GM18520 (cell line): ENCODE measurements around the gene SYCN.

Experiments
- ATAC-seq: cut with Tn5 transposase; IDR thresholded peaks from one replicate; pipeline ENCODE4 v1.9.1; 2021; ENCODE audit not compliant: unreplicated experiment

The SYCN gene

DNA sequence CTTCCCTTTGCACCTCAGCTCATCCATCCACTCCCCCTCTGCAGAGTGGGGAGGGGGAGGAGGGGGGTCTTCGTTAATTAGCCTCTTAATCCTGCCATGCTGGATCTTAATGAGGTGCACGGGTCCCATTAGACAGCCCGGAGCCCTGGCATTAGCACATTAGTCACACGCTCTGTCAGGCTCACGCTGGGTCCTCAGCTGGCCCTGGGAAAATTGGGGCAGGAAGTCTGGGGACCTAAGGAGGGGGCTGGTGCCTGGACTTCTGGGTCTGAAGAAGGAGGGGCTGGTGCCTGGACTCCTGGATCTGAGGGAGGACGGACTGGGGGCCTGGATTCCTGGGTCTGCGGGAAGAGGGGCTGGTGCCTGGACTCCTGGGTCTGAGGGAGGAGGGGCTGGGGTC lies 7.7 kb downstream of the SYCN start:
- ATAC-seq: no peak

DNA sequence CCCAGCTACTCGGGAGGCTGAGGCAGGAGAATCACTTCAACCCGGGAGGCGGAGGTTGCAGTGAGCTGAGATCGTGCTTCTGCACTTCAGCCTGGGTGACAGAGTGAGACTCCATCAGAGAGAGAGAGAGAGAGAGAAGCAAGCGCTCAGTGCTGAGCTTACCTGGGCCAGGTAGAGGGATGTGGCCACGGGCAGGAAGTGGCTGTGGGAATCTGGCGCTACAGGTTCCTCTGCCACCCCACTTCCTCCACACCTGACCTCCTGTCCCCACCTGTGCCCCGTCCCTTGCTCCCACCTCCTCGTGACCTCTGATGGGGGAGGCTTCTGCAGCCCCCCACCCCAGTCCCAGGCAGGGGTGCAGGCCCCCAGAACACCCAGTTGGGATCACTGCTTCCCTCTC lies 8.3 kb downstream of the SYCN start:
- no peak for ATAC-seq

- ATAC-seq: no peak
Observed at GRCh38 chr19:39194832-39195542, 9.1 kb downstream of the SYCN start.

GRCh38 chr19:39193803-39194202 lies 10.3 kb downstream of the SYCN start:
- ATAC-seq: no peak

DNA sequence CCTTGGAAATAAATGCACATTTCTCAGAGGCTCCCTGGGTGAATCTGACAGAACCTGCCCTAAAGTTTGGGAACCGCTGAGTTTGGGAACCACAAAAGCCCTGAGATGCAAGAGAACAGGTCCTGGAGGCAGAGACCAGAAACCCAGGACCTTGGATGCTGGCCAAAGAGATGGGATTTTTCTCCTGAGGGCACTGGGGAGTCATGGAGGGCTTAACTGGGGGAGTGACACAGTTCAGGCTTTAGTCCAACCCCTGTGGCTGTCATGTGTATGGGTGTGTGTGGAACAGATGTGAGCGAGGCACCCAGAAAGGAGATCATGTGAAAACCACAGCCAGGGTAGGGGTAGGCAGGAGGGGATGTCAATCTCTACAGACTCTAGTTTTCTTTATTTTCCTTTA lies 11.2 kb downstream of the SYCN start:
- no peak for ATAC-seq

- ATAC-seq: no peak
Observed at GRCh38 chr19:39190768-39191167, 13.3 kb downstream of the SYCN start.

DNA sequence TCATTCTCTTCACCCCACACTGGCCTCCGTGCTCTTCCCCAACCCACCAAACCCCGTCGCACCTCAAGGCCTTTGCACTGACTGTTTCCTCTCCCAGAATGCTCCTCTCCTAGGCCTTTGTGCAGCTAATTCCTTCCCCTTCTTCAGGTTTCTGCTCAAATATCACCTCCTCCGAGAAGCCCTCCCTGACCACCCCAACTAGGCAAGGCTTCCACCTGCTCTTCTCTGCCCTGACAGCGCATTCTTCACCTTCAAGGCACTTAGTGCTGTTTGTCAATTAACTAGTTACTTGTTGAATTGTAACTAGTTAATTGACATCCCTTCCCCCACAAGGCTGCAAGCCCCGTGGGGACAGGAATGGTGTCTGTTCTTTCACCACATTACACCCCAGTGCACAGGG lies 15.1 kb downstream of the SYCN start:
- no peak for ATAC-seq

- no peak for ATAC-seq
Observed at GRCh38 chr19:39187552-39187943, 16.5 kb downstream of the SYCN start.

DNA sequence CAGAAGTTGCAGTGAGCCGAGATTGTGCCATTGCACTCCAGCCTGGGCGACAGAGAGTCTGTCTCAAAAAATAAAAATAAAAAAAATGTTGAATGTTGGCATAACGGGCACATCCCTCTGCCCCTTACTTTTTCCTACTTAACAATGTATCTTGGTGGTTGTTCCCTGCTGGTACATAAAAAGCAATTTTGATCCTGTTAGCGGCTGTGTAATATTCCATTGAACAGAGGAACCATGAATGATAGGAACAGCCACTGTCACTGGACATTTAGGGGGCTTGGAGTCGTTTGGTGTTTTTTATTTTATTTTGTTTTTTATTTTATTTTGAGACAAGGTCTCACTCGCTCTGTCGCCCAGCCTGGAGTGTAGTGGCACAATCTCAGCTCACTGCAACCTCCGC lies 17.7 kb downstream of the SYCN start:
- ATAC-seq: no peak

DNA sequence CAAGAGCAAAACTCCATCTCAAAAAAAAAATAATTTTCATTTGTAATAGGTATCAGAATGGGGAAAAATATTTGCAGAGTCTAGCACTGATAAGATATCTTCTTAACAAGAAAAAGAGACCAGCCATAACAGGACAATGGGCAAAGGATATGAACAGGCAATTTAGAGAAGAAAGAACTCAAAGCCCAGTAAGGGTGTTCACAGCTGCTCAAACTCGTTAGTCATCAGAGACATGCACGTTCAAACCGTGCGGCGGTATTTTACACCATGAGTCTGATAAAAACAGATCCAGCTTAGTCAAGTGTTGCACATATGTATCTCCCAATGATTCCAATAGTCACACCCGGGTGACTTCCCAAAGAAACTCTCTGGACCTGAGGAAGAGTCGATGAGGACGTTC lies 21.0 kb downstream of the SYCN start:
- no peak for ATAC-seq

DNA sequence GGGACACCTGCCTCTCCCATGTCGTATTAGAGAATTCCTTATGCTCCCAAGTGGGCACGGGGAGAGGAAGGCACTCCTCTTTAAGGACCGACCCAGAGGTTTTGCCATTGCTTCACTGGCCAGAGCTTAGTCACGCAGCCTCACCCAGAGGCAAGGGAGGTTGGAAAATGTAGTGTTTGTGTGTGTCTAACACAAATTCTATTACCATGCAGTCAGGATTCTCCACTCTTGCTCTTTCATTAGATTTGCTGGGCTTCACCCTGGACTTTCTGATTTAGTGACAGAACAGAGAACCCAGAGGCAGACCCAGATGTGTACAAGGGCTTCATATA lies 21.9 kb downstream of the SYCN start:
- no peak for ATAC-seq

DNA sequence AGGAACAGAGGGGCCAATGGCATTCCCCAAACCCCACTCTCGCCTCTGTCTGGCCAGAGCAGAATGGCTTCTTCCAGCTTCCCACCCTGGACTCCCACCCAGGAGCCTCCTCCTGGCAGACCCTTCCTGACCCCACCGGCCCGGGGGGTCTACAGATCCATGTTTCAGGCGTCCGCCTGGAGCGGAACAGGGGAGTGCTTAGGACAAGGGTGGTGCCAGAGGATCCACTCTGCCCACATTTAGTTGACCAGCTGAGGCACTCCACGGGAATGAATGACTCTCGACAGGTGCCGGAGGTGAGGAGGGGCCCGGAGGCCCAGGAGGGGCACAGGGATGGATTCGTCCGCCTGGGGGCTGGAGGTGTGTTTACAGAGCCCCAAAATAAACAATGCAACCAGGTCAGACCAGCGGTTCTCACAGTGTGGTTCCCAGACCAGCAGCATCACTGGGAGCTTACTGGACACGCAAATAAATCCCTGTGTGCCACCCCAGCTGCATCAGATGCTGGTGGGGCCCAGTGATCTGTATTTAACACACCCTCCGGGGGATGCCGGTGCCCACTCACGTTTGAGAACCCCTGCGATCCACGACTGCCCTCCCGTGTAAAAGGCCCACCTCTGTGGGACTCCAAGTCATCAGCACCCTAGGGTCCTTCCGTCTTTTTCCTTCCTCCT lies 22.4 kb downstream of the SYCN start:
- ATAC-seq: no peak

DNA sequence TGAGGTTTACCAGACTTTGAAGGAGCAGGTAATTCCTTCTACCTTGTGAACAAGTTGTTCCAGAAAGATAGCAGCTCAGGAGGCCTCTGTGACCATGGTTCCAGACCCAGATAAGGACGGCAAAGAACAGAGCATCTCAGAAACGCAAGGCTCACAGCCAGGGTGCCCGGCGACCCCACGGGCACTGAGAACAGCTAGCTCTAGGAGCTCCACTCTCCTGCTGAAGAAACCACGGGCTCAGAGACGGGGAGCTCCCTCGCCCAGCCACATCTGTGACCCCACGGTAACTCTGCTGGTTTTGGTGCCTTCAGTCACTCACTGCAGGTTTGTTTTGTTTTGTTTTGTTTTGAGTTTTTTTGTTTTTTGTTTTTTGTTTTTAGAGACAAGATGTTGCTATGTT lies 23.3 kb downstream of the SYCN start:
- ATAC-seq: no peak

DNA sequence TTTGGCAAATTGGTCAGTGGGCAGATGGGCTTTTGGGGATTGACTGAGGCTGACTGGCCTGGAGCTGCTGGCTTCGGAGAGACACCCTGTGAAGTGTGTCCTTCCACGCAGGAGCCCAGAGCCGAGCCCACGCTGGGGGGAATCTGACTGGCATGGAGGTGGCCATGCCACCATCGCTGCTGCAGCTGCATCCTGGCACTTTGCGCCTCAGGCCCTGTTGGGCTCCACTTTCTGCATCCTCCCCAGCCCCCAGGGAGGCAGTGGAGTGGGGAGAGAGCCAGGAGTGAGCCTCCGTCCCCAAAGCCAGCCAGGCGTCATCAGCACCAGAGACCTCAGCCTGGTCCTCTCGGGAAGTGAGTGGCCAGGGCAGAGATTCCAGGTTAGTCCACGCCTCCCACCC lies 24.3 kb downstream of the SYCN start:
- no peak for ATAC-seq

DNA sequence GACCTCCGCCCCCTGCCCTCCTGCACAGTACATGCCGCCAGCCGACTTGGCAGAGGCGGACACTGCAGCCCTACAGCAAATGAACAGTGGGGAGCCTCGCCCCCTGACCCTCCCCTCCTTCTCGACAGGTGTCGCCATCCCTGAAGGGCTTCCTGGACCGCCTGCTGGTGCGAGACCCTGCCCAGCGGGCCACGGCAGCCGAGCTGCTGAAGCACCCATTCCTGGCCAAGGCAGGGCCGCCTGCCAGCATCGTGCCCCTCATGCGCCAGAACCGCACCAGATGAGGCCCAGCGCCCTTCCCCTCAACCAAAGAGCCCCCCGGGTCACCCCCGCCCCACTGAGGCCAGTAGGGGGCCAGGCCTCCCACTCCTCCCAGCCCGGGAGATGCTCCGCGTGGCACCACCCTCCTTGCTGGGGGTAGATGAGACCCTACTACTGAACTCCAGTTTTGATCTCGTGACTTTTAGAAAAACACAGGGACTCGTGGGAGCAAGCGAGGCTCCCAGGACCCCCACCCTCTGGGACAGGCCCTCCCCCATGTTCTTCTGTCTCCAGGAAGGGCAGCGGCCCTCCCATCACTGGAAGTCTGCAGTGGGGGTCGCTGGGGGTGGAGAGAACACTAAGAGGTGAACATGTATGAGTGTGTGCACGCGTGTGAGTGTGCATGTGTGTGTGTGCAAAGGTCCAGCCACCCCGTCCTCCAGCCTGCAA lies 25.6 kb downstream of the SYCN start:
- ATAC-seq: no peak

DNA sequence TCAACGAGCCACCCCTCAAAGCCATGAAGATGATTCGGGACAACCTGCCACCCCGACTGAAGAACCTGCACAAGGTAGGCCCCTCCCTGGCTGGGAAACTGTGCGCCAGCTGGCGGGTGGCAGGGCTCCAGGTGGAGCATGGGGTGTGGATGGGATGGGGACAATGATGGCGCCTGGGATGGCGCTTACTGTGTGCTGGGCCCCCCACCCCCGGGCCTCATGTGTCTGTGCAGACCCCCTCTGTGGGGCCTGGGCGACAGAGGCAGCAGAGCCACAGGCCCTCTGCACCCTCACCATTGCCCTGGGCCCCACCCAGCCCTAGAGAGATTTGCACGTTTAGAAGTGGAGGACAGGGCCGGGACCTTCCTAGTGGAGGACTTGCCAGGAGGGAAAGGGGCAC lies 26.3 kb downstream of the SYCN start:
- no peak for ATAC-seq

GRCh38 chr19:39177110-39177699 lies 26.9 kb downstream of the SYCN start:
- ATAC-seq: no peak

DNA sequence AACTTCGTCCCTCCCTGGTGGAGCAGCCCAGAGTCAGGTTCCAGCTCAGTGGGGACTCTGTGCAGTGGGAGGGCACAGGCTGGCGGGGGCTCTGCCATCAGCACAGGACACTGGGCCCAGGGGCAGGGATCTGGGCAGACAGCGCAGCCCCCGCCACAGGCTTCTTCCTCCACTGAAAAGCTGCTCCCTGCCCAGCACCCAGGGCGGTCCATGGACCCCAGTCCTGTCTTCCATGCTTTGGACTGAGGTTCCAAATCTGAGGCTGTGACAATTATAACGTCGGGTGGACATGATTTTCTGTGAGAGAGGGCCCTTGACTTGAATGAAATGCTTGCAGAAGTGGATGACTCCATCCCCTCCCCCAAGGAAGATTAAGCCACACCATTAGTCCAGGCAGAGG lies 28.5 kb downstream of the SYCN start:
- ATAC-seq: no peak

DNA sequence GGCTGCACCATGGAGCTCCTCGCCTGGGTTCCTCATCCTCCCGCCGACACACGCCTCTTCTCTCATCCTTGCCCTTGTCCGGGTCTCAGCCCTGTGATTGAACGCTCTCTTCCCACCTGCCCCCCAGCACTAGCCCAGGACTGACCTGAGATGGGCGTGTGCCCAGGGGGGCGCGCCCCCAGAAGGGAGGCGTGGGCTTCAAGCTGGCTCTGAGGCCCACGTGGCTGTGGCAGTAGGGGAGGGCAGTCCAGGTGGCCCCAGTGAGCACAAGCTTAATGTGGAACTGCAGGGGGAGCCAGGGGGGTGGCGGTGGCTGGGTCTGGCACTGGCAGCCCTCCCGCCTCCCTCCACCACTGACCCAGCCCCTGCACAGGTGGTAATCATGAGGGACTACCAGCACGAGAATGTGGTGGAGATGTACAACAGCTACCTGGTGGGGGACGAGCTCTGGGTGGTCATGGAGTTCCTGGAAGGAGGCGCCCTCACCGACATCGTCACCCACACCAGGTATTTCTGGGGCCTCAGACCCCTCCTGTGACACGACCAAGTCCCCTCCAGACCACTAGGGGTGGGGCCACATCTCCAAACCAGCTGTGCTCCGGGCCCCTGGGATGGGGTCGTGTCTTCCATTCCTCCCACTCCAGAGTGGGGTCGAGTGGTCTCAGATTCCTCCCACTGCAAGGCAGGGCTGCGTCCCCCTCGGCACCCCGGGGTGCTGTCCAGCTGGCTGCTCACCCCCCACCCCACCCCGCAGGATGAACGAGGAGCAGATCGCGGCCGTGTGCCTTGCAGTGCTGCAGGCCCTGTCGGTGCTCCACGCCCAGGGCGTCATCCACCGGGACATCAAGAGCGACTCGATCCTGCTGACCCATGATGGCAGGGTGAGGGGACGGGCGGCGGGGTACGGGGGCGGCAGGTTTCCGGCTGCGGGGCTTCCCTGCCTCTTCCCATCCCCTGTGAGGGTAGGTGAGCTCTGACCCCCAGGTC lies 29.2 kb downstream of the SYCN start:
- no peak for ATAC-seq

DNA sequence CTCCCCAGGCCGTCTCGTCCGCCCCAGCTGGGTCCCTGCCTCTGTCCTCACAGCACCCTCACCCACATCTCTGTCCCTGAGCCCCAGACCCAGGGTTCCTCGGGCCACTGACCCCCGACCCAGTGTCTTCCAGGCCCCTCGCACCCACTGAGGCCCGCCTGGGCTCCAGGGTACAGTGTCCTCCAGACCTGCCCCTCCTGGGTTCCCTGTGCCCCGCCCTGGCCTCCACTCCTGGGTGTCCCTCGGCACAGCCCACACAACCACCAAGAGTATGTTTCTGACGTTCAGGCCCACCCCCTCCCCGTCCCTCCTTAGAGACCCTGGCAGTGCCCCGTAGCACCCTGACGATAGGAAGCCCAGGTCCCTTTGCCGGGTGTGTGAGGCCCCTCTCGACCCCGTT lies 29.9 kb downstream of the SYCN start:
- no peak for ATAC-seq

- no peak for ATAC-seq
Observed at GRCh38 chr19:39173502-39173991, 30.5 kb downstream of the SYCN start.
